Germinal center (tissue), 1 donor: Measurements from ENCODE around the gene KIF18B.

Source experiments
- DNase-seq: peaks from one replicate; pipeline ENCODE4 v3.0.0; 2012; ENCODE audit warnings: mixed read lengths, low spot score

The KIF18B gene

DNA sequence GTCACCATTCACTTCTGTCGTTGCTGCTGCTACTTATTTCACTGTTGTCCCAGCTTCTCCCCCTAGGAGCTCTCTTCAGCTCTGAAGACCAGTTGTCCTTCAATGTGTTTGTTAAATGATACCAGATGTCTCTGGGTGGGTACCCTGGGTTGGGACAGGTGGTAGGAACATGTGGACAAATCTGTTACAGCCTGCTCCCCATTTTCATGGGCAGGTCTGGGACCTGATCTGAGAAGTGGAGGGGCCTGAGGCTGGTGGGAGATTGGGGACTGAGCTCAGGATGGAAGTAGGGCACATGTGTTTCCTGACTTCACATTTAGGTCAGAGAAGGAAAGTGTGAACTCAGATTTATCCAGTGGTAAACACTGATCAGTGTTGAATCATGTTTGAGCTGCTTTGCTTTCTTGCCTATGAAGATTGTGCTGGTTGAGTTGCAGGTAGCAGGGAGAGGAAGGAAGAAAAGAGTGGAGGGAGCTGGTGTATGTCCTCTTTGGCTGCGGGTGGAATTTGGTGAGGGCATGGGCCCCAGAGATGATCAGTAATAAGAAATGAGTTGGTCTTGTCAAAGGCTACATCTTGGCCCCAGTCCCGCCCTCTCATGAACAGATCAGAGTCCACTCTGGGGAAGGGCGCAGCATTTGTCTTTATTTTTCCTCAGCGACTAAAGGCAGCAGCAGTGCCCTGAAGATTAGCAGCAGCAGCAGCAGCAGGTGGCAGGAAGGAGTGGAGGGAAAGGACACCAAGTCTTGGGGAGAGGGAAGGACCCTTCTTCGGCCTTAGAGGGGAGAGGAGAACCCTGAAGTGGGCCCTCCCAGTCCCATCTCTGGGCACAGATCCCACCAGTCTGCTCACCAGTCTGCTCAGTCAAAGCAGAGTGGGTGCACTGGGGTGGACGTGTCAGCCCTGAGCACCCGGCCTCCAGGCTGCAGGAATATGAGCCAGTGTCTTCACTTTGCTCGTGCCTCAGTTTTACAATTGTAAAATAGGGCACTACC is 42.3 kb downstream of the KIF18B start:
- DNase-seq, result no peak

DNA sequence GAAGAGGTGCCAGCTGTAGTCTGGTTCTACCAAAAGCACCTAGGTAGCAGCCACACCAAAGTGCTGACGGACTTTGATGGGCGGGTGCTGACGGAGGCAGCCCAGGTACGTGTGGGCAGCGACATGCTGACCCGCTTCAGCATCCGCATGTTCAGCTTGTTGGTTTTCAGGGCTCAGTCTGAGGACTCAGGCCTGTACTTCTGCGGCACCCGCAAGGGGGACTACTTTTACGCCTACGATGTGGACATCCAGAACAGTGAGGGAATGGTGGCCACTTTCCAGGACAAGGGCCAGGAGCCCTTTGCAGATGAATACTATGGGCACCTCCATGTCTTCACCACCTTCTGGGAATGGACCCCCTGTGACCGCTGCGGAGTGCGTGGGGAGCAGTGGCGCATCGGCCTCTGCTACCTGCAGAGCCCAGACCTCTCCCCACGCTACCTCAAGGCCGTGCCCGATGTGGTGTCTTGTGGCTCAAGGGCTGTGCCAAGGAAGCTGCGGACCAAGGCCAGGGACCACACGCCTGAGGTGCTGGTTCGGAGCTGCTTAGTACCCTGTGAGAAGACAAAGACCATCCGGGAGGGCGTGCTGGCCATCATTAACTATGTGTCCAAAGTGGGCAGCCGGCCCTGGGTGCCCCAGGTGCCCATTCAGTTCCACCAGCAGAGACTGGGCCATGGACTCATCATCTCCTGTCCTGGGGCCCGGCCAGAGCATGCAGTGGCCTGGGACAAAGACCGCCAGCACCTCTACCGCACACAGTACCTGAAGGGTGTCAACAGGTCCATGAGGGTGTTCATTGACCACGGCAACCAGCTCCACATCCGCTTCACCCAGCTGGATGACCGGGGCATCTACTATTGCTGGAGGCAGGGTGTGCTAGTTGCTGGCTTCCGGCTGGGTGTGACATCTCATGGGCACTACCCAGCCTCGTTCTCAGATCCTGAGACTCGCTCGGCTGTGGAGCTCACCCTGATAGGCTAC is 43.3 kb downstream of the KIF18B start:
- no peak for DNase-seq

DNA sequence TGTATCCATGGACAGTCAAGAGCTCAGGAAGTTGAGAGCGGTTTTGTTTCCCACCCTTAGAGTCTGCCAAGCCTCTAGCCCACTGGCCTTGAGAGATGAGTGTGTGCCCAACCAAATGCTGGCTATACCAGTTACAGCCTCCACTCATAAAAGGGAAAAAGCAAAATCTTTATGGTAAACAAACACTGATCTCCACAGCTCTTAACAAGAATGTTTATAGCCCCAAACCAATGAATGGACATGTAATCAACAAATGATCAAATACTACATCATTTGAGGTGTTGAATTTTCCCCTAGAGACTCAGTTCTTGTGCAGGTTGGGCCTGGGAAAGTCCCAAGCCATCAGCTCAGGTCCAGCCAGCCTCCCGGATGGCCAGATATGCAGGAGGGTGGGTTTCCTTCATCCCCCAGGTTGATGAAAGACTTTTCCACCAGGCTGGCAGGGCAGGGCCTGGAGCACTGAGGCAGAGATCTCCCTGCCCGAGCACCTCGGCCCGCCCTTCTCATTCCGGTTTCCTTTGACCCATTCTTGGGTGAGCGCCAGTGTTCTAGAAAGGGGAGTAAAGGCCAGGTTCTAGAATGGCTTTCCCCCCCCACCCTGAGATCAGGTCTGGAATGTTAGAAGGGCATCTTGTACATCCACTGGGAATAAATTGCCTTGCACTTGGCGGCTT is 44.4 kb downstream of the KIF18B start:
- no peak for DNase-seq

DNA sequence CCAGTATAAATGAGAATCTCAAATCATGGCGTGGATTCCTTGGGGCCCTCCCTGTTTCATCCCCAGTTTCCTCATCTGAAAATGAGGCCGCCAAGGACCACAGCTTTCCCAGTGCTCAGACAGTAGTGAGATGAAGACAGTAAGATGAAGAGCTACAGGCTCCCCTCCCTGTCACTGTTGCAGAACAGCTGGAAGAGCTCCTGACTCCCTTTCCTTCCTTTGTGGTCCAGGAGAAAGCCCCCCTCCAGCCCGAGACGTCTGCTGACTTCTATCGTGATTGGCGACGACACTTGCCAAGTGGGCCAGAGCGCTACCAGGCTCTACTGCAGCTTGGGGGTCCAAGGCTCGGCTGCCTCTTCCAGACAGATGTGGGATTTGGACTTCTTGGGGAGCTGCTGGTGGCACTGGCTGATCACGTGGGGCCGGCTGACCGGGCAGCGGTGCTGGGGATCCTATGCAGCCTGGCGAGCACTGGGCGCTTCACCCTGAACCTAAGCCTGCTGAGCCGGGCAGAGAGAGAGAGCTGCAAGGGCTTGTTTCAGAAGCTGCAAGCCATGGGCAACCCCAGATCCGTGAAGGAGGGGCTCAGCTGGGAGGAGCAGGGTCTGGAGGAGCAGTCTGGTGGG is 45.3 kb downstream of the KIF18B start:
- no peak for DNase-seq

DNA sequence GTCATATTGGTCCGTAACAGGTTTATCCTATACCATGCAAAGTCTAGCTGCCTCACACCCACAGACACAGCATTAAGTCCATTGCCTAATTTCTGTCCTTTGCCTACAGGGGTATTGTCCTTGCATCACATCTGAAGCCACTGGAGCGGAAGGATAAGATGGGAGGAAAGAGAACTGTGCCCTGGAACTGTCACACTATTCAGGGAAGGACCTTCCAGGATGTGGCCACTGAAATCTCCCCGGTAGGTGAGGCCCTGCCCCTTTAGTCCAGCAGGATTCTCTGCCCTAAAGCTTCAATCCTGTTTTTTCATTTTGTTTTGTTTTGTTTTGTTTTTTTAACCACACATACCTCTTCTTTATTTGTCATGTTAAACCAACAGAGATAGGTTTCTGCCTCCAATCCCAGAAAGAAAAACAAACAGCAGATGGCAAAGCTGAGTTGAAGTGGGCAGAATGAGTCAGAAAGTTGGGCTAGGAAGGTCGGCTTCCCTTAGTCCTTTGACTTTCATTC is 46.1 kb downstream of the KIF18B start:
- DNase-seq, result no peak

DNA sequence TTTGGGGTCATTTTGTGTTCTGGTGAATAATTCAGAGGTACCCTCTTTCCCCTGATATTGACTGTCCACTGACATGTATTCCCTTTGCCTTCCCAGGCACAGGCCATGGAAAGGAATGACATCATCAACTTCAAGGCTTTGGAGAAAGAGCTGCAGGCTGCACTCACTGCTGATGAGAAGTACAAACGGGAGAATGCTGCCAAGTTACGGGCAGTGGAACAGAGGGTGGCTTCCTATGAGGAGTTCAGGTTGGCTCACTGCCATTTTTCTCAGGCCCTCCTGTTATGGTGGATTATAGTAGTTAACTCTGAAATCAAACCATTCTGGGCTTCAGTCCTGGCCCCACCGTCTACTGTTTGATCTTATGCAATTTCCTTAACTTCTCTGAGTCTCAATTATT is 46.7 kb downstream of the KIF18B start:
- no peak for DNase-seq

DNA sequence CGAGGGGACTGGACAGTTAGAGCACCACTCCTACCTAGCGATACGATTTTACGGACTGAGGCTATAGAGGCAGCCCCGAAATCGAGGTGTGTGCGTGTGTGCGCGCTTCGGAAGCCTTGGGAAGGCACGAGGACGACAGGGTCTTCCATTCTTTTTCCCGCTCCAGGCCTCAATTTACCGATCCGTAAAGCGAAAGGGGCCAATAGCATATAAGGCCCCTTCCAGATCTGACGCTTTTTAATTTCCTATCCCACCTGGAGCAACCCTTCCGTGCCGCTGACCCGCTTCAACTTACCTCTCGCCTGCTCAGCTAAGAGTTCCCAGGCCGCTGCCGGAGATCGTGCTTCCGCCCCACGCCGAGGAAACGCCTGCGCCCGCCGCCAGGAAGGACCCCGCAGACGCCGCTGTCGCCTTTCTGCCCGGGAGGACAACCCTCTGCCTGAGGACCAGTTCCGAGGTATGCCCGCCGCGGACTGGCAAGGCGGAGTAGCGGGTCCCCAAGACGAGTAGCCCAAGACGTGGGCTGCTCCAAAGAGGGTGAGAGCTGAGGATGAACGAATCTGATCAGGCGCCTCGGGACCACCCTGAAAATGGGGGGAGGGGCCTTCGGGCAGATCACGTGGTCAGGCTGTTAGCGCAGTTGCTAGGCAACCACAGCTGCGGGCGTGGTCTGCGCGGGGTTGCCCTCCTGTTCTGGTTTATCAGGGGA is 48.3 kb downstream of the KIF18B start, which contains the start of gene EFTUD2:
TSS of gene EFTUD2 (minus strand) at position 372 of the 709 bp plus-strand sequence. CDS start 4,924 bp downstream, outside the sequence.
- DNase-seq, result peak; percentile 94

DNA sequence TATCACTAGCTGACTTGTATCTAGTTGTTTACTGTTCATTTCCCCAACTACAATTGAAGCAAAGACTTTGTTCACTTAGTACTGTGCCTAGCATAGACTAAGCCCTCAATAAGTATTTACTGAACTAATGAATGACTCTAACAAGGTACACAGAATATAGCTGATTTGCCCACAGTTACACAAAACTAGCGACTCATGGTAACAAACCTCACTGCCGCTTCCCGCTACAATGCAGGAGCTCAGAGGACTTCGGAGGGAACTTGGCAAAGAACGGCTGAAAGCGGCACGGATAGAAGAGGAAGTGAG is 48.9 kb downstream of the KIF18B start:
- DNase-seq, result peak; percentile 48

DNA sequence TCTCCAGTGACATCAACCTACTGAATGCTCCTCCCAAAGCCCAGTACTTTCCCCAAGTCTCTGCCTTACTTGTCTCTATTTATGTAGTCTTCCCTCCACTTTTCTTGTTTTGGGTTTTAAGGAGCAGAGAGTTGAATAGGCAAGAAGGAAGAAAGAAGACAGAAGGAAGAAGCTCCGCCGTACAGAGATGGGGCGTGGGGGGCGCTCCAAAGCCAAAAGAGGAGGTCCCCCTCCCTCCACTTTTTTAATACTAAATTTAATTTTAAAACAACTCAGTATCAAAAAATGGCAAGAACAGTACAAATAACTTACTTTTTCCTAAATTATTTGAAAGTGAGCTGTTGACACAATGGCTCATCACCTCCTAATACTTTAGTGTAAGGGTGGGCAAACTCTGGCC is 52.9 kb downstream of the KIF18B start:
- DNase-seq, result no peak

DNA sequence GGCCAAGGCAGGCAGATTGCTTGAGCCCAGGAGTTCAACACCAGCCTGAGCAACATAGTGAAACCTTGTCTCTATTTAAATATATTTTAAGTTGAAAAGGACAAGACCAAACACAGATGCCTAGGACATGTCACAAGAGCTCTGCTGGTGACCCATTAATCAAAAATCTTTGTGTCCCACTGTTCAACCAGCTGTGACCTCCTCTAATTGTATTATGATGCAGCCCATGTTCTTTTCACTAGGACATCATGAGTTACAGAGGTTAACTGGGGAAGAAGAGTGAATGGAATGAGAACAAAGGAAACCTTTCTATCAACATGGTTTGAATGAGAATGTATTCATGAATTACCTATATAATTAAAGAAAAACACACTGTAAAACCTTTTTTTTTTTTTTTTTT is 55.3 kb downstream of the KIF18B start:
- no peak for DNase-seq

DNA sequence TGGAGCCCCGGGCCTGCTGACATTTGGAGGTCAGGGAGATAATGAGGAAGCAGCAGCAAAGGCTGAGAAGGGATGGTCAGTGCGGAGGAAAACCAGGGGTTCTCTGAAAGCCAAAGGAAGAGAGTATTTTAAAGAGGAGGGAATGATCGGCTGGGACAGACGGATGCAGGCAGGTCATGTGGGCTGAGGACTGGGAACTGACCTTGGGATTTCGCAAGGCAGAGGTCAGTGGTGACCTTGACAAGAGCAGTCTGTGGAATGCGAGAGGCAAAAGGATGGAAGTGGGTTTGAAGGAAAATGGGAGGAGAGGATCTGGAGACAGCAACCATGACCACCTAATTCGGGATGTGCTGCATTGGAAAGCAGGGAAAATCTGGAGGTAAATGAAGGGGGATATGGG is 58.6 kb downstream of the KIF18B start:
- no peak for DNase-seq

DNA sequence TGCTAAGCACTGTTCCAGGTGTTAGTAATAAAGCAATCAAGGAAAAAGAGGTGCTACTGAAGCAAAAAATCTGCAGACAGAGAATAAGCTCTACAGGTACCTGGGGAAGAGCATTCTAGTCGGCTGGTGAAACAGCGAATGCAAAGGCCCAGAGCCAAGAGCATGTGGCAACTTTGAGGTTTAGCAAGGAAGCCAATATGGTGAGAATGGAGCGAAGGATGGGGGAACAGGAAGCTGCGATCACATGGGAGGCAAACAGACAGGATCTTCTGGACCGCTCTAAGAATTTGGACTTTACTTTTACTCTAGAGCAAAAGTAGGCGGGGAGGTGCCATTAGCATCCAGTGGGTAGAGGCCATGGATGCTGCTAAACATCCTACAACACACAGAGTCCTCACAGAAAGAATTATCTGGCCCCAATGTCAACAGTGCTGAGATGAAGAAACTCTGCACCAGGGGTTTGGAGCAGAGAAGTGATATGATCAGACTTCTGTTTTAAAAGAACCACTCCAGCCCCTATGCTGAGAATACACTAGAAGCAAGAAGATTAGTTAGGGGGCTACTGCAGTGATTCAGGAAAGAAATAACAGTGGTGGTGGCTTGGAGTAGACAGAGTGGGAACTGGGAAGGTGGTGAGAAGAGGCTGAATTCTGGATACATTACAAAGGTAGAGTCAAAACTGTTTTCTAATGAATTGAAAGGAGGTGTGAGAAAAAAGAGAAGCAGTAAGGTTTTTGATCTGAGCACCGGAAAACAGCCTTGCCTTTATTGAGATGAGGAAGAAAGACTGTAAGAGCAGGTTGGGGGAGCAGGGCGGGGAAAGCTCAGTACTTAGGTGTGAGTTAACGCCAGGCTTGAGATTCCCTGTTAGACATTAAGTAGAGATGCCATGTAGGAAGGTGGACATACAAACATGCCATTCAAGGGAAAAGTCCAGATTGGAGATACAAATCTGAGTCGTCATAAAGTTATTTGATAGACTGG is 59.3 kb downstream of the KIF18B start:
- no peak for DNase-seq

DNA sequence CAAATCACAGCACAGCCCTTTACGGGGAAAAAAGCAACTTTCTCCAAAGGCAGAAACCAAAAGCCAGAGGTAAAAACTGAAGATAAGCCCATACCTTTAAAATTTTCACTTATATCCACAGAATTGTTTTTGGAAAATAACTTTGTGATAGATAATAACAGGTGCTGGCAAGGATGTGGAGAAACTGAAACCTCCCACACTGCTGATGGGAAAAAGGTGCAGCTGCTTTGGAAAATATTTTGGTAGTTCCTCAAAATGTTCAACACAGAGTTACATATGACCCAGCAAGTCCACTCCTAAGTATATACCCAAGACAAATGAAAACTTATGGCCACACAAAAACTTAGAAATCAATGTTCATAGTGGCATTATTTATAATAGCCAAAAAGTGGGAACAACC is 60.6 kb downstream of the KIF18B start:
- DNase-seq, result no peak

DNA sequence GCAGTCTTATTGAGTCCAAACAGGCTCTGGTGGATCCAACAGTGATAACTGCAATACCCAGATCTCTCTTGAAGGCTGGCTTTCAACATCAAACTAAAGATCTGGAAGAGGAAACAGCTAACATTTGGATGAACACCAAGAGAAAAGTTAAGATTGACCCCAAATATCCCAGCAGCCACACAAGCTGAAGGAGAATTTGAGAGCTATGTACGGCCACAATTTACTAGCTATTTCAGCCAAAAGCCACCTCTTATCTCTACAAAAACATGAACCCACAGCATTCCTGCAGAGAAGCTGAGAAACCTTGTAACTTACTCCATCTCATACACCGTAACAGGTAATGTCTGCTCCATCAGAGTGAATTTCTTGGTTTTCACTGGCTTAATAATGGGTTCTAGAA is 62.6 kb downstream of the KIF18B start:
- DNase-seq, result no peak

DNA sequence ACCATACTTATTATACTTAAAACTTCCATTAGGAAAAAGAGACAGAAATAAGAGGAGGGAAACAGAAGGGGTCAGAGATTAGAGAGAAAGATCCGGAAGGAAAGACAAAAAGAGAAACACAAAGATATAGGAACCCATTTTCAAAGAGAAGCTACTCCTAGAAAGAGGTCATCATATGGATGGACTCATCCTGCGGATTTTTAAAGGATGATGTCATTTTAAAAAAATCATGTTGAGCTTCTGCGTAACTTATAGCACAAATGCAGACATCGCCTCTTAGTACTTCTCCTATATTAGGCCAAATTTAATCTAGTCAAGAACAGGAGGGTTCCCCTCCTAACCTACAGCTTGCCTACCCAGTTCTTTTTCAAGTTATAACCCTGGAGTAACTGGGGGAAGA is 66.4 kb downstream of the KIF18B start:
- DNase-seq, result no peak

DNA sequence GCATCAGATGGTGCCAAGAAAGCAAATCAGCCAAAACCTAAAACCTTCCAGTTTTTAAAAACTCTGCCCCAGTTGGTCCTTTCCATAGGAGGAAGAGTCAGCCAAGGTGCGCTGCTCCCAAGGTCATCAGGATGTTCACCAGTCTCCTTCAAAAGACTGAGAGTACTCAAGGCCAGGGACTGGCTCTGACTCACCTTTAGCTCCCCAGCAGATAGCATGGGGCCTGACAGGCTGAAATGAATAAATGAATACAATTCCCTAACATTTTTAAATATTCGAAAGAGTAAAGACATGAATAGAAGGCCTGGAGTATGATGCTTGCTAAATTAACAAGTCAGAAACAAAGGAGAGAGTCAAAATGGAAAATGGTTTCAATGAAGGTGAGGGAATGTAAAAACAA is 67.5 kb downstream of the KIF18B start:
- no peak for DNase-seq

DNA sequence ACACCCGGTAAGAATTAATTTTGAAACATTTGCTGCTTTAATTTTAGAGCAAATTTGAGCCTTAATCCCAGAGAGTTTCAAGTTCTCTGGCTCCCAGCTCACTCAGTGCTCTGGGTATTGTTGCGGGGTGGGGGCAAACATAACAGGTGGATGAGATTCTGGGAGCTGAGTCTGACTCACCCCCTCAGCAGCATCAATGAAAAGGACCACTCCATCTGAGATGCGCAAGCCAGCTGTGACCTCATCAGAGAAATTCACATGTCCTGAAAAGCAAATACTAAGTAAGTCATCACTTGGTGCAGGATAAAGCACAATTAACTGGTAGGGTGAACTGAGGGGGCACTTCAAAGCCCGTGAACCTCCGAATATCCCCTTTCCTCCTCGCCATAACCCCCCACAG is 68.2 kb downstream of the KIF18B start:
- no peak for DNase-seq

DNA sequence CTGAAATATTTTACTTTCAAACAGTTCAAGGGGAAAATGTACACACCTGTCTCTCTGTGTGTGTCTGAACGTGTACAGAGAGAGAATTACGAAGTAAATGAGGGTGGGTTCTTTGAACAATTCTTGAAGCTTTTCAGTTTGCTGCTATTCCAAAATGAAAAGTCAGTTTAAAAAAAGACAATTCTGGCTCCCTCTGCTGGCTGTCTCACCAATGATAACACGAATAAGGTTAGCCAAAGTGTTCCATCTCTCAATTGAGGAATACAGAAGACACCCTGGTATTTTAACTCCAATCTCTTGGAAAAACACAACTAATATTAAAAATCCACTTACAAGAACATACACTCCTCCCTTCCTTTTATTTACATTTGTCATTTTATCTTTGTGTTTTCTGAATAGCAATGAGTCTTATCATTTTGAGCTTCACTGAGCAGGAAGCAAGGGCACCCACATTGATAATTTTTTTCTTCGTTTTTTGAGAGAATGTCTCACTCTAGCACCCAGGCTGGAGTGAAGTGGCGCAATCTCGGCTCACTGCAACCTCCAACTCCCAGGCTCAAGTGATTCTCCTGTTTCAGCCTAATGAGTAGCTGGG is 68.8 kb downstream of the KIF18B start:
- DNase-seq, result peak; percentile 45

DNA sequence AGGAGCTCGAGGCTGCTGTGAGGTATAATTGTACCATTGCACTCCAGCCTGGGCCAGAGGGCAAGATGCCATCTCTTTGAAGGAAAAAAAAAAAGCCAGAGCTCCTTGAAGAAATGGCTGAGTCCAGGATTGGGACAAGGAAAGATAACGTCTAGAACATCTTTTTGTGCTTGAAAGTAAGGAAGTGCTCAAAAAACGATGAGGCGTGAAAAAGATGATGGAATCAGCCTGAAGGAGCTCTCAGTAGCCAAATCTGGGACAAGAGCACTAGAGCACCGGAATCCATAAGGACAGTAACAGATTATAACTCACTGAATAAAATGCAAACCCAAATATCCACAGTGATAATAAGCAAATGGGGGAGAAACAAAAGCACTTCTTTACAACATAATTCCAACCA is 70.5 kb downstream of the KIF18B start:
- DNase-seq, result no peak
